PC-3 (cell line): ENCODE results near the gene GRK6. TPM values are rescaled to one million over a fixed set of nuclear protein-coding genes. Genes with fewer than 3 reads are reported as not detected.

Experiments
- ATAC-seq: fragments of 200-7000 bp; cut with Tn5 transposase; 2 replicates; pipeline ENCODE4 v1.9.1; 2020; ENCODE audit warnings: mild to moderate bottlenecking, moderate library complexity
- BruUV-seq: library from RNA; stranded (reverse); fragments of 400-500 nt; replicated peaks from 2 replicates; lab custom pipeline; 2021; lab: Mats Ljungman, UMichigan
- CTCF ChIA-PET: fragments of 300-600 bp; sonication (Branson Sonifier 250); formaldehyde crosslinking; loops from one replicate; lab custom pipeline; 2022; ENCODE audit warnings: antibody characterized with exemption; lab: Charles Lee
- POLR2A ChIA-PET: fragments of 300-600 bp; sonication (Branson Sonifier 250); formaldehyde crosslinking; loops from one replicate; lab custom pipeline; 2022; ENCODE audit warnings: antibody characterized with exemption; ENCODE audit not compliant: unreplicated experiment; lab: Charles Lee
- DNase-seq: peaks from one replicate; pipeline ENCODE4 v3.0.0-alpha.2; 2015
- H2AFZ ChIP-seq: fragments of 300-600 bp; sonication (generic); 2 replicates; pipeline ENCODE4 v1.6.0; 2016; ENCODE audit warnings: antibody characterized with exemption, low read length
- H3F3A ChIP-seq: fragments of 300-600 bp; sonication (generic); one replicate; pipeline ENCODE4 v1.6.0; 2017; ENCODE audit warnings: antibody characterized with exemption, low read length, control low read depth, mild to moderate bottlenecking; ENCODE audit not compliant: unreplicated experiment
- H3K27ac ChIP-seq: fragments of 300-600 bp; sonication (generic); 2 replicates; pipeline ENCODE4 v1.5.1; 2016; ENCODE audit warnings: mild to moderate bottlenecking, low read length
- H3K27me3 ChIP-seq: fragments of 300-600 bp; sonication (generic); 2 replicates; pipeline ENCODE4 v1.6.1; 2016; ENCODE audit warnings: low read length, mixed read lengths
- H3K36me3 ChIP-seq: fragments of 300-600 bp; sonication (generic); 2 replicates; pipeline ENCODE4 v1.6.1; 2016; ENCODE audit warnings: low read depth, mixed run types, low read length, mixed read lengths
- H3K4me1 ChIP-seq: fragments of 300-600 bp; sonication (generic); 2 replicates; pipeline ENCODE4 v1.5.1; 2016; ENCODE audit warnings: low read length; ENCODE audit not compliant: insufficient read depth
- H3K4me2 ChIP-seq: fragments of 300-600 bp; sonication (generic); 2 replicates; pipeline ENCODE4 v1.6.0; 2016; ENCODE audit warnings: low read length
- H3K4me3 ChIP-seq: fragments of 300-600 bp; sonication (generic); 2 replicates; pipeline ENCODE4 v1.5.1; 2016; ENCODE audit warnings: mild to moderate bottlenecking, low read length, mixed read lengths
- H3K79me2 ChIP-seq: fragments of 300-600 bp; sonication (generic); 2 replicates; pipeline ENCODE4 v1.6.1; 2017; ENCODE audit warnings: low read length, mixed read lengths
- H3K9ac ChIP-seq: fragments of 300-600 bp; sonication (generic); 2 replicates; pipeline ENCODE4 v1.6.0; 2016; ENCODE audit warnings: mild to moderate bottlenecking, low read length
- H3K9me2 ChIP-seq: fragments of 300-600 bp; sonication (generic); replicated peaks from 2 replicates; pipeline ENCODE4 v1.6.1; 2016; ENCODE audit warnings: mixed run types, low read length, mixed read lengths
- H3K9me3 ChIP-seq: fragments of 300-600 bp; sonication (generic); 2 replicates; pipeline ENCODE4 v1.6.1; 2016; ENCODE audit warnings: low read length, mixed read lengths
- H4K20me1 ChIP-seq: fragments of 300-600 bp; sonication (generic); 2 replicates; pipeline ENCODE4 v1.6.1; 2016; ENCODE audit warnings: low read length, mixed read lengths
- CTCF ChIP-seq: fragments of 300-600 bp; sonication (generic); conservative IDR thresholded peaks from 2 replicates; pipeline ENCODE4 v1.5.1; 2017; ENCODE audit warnings: antibody characterized with exemption, low read depth, mild to moderate bottlenecking, low read length
- EZH2 ChIP-seq: fragments of 300-600 bp; sonication (generic); IDR thresholded peaks from one replicate; pipeline ENCODE4 v1.6.1; 2017; ENCODE audit warnings: antibody characterized with exemption, mild to moderate bottlenecking, low read length; ENCODE audit not compliant: unreplicated experiment
- EZH2phosphoT487 ChIP-seq: fragments of 300-600 bp; sonication (generic); IDR thresholded peaks from 2 replicates; pipeline ENCODE4 v1.6.1; 2018; ENCODE audit warnings: mild to moderate bottlenecking, antibody characterized with exemption, low read length, borderline replicate concordance
- intact Hi-C: fragments of 100-400 bp; cut with micrococcal nuclease; formaldehyde crosslinking; loops from 2 replicates; pipeline ENCODE4 v1.9.0; 2023
- total RNA-seq: library from RNA; depleted of rRNA; stranded (reverse); fragments of >200 nt; gene quantifications from 2 replicates; pipeline ENCODE4 v1.2.3, GENCODE V29; 2014

Gene GRK6
- total RNA-seq, 1 experiment from 2014 or later, result 69.9 TPM

- peaks cover 19% of the 10 kb centered on the region for H3K4me1 ChIP-seq
- ATAC-seq (no peak), DNase-seq (no peak)
- H3K4me3 ChIP-seq, result no peak overlapping the region
- no peaks in the 10 kb centered on the region for H3K27me3 ChIP-seq
- CTCF ChIA-PET, result interaction anchor here (0.7 kb wide), 1 partner anchor 39 kb away, joined by 12 read pairs; no protein-coding TSS in a partner anchor
- H2AFZ ChIP-seq, result no peak overlapping the region
- no peaks in the 10 kb centered on the region for H3F3A ChIP-seq
- intact Hi-C loops, result no loop called here
- TF ChIP-seq CTCF (no peak), EZH2phosphoT487 (no peak), EZH2 (no peak)
- H3K9ac ChIP-seq, result no peak overlapping the region
- POLR2A ChIA-PET, result no interaction called here
- no TSS peak for BruUV-seq
- no peak overlapping the region for H3K27ac ChIP-seq
- H3K36me3 ChIP-seq, result peaks cover 7% of the 10 kb centered on the region; the same call in 1 of the 2 replicates
- no peaks in the 10 kb centered on the region for H3K9me3 ChIP-seq
- no peak overlapping the region for H3K4me2 ChIP-seq
- 0 out of 2 replicates have a peak, but pooled peaks cover 5% of the 10 kb centered on the region for H4K20me1 ChIP-seq
- H3K79me2 ChIP-seq, result peaks cover 31% of the 10 kb centered on the region
- H3K9me2 ChIP-seq, result no peaks in the 10 kb centered on the region
These were observed 3.0 kb downstream of the GRK6 start for GRCh38 chr5:177429248-177430040.

GRCh38 chr5:177430140-177430951 is 3.9 kb downstream of the GRK6 start:
- no peak for TF ChIP-seq EZH2phosphoT487
- no peak for TF ChIP-seq CTCF
- TF ChIP-seq EZH2, result no peak
- ATAC-seq, result no peak
- Histone ChIP-seq H3K9me2 (no peaks in the 10 kb centered on the region), H3K27ac (no peak overlapping the region), H3K4me3 (no peak overlapping the region), H3F3A (no peaks in the 10 kb centered on the region), H3K4me1 (peaks cover 16% of the 10 kb centered on the region), H2AFZ (no peak overlapping the region), H3K36me3 (peaks cover 9% of the 10 kb centered on the region; the same call in 1 of the 2 replicates), H3K9me3 (no peaks in the 10 kb centered on the region), H3K79me2 (peaks cover 31% of the 10 kb centered on the region), H3K4me2 (no peak overlapping the region), H3K27me3 (no peaks in the 10 kb centered on the region), H3K9ac (no peak overlapping the region), H4K20me1 (0 out of 2 replicates have a peak, but pooled peaks cover 5% of the 10 kb centered on the region)
- intact Hi-C loops, result no loop called here
- no TSS peak for BruUV-seq
- POLR2A ChIA-PET, result no interaction called here
- DNase-seq, result no peak
- CTCF ChIA-PET, result interaction anchor here (0.7 kb wide), 1 partner anchor 40 kb away, joined by 12 read pairs; no protein-coding TSS in a partner anchor
